Loucy (cell line): ENCODE data around the gene GRID1.

Experiments
- EZH2phosphoT487 ChIP-seq: fragments of 200-600 bp; IDR thresholded peaks from 2 replicates; pipeline ENCODE4 v1.6.1; 2018; ENCODE audit warnings: antibody characterized with exemption, mild to moderate bottlenecking, moderate library complexity, borderline replicate concordance
- TF ChIP-seq, protein P1 (sequence below): fragments of 200-600 bp; sonication (generic); conservative IDR thresholded peaks from 2 replicates; pipeline ENCODE4 v1.5.1; 2014; ENCODE audit warnings: mild to moderate bottlenecking, antibody characterized with exemption, low read length

DNA sequence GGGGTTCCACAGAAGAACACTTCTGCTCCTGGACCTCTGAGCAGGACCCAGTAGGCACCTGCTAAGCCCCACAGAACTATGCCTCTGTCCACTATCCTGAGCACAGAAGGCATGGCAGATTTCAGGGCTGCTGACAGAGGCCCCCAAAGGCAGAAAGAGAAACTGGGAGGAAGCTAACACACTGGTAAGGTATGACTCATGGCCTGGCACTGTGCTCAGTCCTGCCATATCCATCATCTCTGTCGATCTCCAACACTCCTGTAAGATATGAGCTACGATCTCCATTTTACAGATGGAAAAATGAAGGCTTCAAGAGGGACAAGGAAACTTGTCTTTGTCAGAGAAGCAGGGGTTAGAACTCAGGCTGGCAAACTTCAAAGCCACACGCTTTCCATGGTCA is 62.2 kb downstream of the GRID1 start:
- TF ChIP-seq, protein P1, sequence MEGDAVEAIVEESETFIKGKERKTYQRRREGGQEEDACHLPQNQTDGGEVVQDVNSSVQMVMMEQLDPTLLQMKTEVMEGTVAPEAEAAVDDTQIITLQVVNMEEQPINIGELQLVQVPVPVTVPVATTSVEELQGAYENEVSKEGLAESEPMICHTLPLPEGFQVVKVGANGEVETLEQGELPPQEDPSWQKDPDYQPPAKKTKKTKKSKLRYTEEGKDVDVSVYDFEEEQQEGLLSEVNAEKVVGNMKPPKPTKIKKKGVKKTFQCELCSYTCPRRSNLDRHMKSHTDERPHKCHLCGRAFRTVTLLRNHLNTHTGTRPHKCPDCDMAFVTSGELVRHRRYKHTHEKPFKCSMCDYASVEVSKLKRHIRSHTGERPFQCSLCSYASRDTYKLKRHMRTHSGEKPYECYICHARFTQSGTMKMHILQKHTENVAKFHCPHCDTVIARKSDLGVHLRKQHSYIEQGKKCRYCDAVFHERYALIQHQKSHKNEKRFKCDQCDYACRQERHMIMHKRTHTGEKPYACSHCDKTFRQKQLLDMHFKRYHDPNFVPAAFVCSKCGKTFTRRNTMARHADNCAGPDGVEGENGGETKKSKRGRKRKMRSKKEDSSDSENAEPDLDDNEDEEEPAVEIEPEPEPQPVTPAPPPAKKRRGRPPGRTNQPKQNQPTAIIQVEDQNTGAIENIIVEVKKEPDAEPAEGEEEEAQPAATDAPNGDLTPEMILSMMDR, result no peak
- TF ChIP-seq EZH2phosphoT487, result no peak
